HEK293 (cell line): Measurements from ENCODE around the gene FMO1.

Experiments used
- CTCF ChIA-PET: fragments of 350-600 bp; formaldehyde crosslinking; extraction: SDS; loops from one replicate; lab custom pipeline; 2021; ENCODE audit warnings: antibody characterized with exemption; lab: Yijun Ruan, JAX
- POLR2A ChIA-PET: fragments of 300-600 bp; formaldehyde crosslinking; extraction: SDS; loops from one replicate; lab custom pipeline; 2020; ENCODE audit warnings: antibody characterized with exemption, inconsistent platforms; lab: Yijun Ruan, JAX
- H3K27ac ChIP-seq: fragments of 200-500 bp; sonication (Bioruptor generic); 2 replicates; pipeline ENCODE4 v1.5.1; 2014; ENCODE audit warnings: low read depth, low read length, control low read depth, inconsistent platforms; ENCODE audit errors: extremely low read depth
- H3K36me3 ChIP-seq, 2 experiments: fragments of 200-500 bp in 1 of 2; sonication (Bioruptor generic) in 1 of 2; 1 replicate in 1 of 2; 2 replicates in 1 of 2; pipeline ENCODE4 v1.5.1; 2014 to 2017; ENCODE audit warnings: inconsistent platforms in 2 of 2, low read length in 2 of 2; ENCODE audit not compliant: control insufficient read depth in 2 of 2, insufficient read depth in 1 of 2
- H3K4me1 ChIP-seq: fragments of 200-500 bp; sonication (Bioruptor generic); 2 replicates; pipeline ENCODE4 v1.5.1; 2014; ENCODE audit warnings: mild to moderate bottlenecking, low read length, inconsistent platforms; ENCODE audit not compliant: control insufficient read depth, insufficient read depth
- H3K4me3 ChIP-seq: 2 replicates; pipeline ENCODE4 v1.5.1; 2011; ENCODE audit warnings: low read depth, mild to moderate bottlenecking, control low read depth, low read length, moderate library complexity
- H3K9me3 ChIP-seq: fragments of 200-500 bp; sonication (Bioruptor generic); 2 replicates; pipeline ENCODE4 v1.5.1; 2014; ENCODE audit warnings: low read depth, low read length, inconsistent platforms; ENCODE audit not compliant: control insufficient read depth, insufficient read depth
- BCL11A ChIP-seq: fragments of 450-650 bp; formaldehyde crosslinking; IDR thresholded peaks from 2 replicates; pipeline ENCODE4 v1.5.1; 2016; ENCODE audit warnings: low read depth, missing biosample characterization, missing genetic modification characterization
- MEIS1 ChIP-seq: sonication (generic); formaldehyde crosslinking; IDR thresholded peaks from 2 replicates; pipeline ENCODE4 v1.8.1; 2022; ENCODE audit warnings: missing genetic modification reagents, mild to moderate bottlenecking, borderline replicate concordance
- MYNN ChIP-seq: fragments of 450-650 bp; formaldehyde crosslinking; IDR thresholded peaks from 2 replicates; pipeline ENCODE4 v1.5.1; 2016; ENCODE audit warnings: missing biosample characterization, missing genetic modification characterization, borderline replicate concordance
- SALL2 ChIP-seq: fragments of 450-650 bp; formaldehyde crosslinking; IDR thresholded peaks from 2 replicates; pipeline ENCODE4 v1.5.0; 2017; ENCODE audit warnings: missing biosample characterization, mild to moderate bottlenecking, missing genetic modification characterization, borderline replicate concordance
- ZFP41 ChIP-seq: fragments of 450-650 bp; formaldehyde crosslinking; IDR thresholded peaks from 2 replicates; pipeline ENCODE4 v1.5.1; 2016; ENCODE audit warnings: missing biosample characterization, missing genetic modification characterization, borderline replicate concordance
- ZNF112 ChIP-seq: fragments of 450-650 bp; formaldehyde crosslinking; IDR thresholded peaks from 2 replicates; pipeline ENCODE4 v1.5.0; 2017; ENCODE audit warnings: missing biosample characterization, missing genetic modification characterization
- ZNF133 ChIP-seq: fragments of 450-650 bp; formaldehyde crosslinking; IDR thresholded peaks from 2 replicates; pipeline ENCODE4 v1.5.1; 2016; ENCODE audit warnings: missing biosample characterization, missing genetic modification characterization
- ZNF23 ChIP-seq: fragments of 450-650 bp; formaldehyde crosslinking; IDR thresholded peaks from 2 replicates; pipeline ENCODE4 v1.5.1; 2016; ENCODE audit warnings: missing biosample characterization, missing genetic modification characterization, borderline replicate concordance
- ZNF354C ChIP-seq: fragments of 450-650 bp; formaldehyde crosslinking; IDR thresholded peaks from 2 replicates; pipeline ENCODE4 v1.5.1; 2016; ENCODE audit warnings: missing biosample characterization, missing genetic modification characterization, low read depth, borderline replicate concordance
- ZNF416 ChIP-seq: fragments of 450-650 bp; formaldehyde crosslinking; IDR thresholded peaks from 2 replicates; pipeline ENCODE4 v1.5.1; 2016; ENCODE audit warnings: missing biosample characterization, missing genetic modification characterization
- ZNF501 ChIP-seq: fragments of 450-650 bp; formaldehyde crosslinking; IDR thresholded peaks from 2 replicates; pipeline ENCODE4 v1.5.1; 2016; ENCODE audit warnings: missing biosample characterization, missing genetic modification characterization
- ZNF596 ChIP-seq: fragments of 450-650 bp; IDR thresholded peaks from 2 replicates; pipeline ENCODE4 v1.5.0; 2018; ENCODE audit warnings: missing biosample characterization, mild to moderate bottlenecking, missing genetic modification characterization, moderate library complexity
- ZNF830 ChIP-seq: fragments of 450-650 bp; IDR thresholded peaks from 2 replicates; pipeline ENCODE4 v1.5.0; 2018; ENCODE audit warnings: missing biosample characterization, missing genetic modification characterization, low read depth, mild to moderate bottlenecking, moderate library complexity
- TF ChIP-seq, protein P1 (sequence below): fragments of 450-650 bp; formaldehyde crosslinking; IDR thresholded peaks from 2 replicates; pipeline ENCODE4 v1.5.1; 2017; ENCODE audit warnings: missing biosample characterization, missing genetic modification characterization
- TF ChIP-seq, protein P2 (sequence below): fragments of 450-650 bp; formaldehyde crosslinking; IDR thresholded peaks from 2 replicates; pipeline ENCODE4 v1.5.1; 2016; ENCODE audit warnings: missing biosample characterization, missing genetic modification characterization

Gene FMO1

DNA sequence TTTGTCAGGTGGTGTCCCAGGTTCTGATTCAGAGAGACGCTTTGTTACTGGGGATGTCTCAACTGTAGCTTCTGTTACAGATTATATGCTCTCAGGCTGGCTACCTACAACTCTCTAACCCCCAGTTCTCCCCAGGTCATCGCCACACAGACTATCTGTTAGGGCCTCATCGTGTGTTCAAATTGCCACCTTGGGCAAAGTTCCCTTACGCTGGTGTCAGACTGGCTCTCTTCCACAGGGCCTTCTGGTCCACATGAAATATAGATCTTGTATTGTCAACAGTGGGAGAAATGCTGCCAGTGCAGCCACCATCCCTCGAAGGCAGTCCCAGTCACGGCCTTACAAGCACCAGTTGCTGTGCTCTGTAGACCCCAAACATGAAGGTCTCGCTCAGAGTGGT lies 81.0 kb downstream of the FMO1 start (continued):
- TF ChIP-seq, protein P1, sequence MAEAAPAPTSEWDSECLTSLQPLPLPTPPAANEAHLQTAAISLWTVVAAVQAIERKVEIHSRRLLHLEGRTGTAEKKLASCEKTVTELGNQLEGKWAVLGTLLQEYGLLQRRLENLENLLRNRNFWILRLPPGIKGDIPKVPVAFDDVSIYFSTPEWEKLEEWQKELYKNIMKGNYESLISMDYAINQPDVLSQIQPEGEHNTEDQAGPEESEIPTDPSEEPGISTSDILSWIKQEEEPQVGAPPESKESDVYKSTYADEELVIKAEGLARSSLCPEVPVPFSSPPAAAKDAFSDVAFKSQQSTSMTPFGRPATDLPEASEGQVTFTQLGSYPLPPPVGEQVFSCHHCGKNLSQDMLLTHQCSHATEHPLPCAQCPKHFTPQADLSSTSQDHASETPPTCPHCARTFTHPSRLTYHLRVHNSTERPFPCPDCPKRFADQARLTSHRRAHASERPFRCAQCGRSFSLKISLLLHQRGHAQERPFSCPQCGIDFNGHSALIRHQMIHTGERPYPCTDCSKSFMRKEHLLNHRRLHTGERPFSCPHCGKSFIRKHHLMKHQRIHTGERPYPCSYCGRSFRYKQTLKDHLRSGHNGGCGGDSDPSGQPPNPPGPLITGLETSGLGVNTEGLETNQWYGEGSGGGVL (tag by site-specific recombination): no peak
- no peak for TF ChIP-seq MYNN (tag by site-specific recombination)
- no peak for TF ChIP-seq ZNF596 (tag by site-specific recombination)
- TF ChIP-seq MEIS1: no peak
- TF ChIP-seq, protein P2, sequence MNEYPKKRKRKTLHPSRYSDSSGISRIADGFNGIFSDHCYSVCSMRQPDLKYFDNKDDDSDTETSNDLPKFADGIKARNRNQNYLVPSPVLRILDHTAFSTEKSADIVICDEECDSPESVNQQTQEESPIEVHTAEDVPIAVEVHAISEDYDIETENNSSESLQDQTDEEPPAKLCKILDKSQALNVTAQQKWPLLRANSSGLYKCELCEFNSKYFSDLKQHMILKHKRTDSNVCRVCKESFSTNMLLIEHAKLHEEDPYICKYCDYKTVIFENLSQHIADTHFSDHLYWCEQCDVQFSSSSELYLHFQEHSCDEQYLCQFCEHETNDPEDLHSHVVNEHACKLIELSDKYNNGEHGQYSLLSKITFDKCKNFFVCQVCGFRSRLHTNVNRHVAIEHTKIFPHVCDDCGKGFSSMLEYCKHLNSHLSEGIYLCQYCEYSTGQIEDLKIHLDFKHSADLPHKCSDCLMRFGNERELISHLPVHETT: no peak
- no peak for TF ChIP-seq ZFP41
- no peak for TF ChIP-seq SALL2 (tag by site-specific recombination)
- TF ChIP-seq ZNF23 (tag by site-specific recombination): no peak
- TF ChIP-seq ZNF416: no peak
- no peak for TF ChIP-seq ZNF830 (tag by site-specific recombination)
- no peak for TF ChIP-seq ZNF354C
- TF ChIP-seq BCL11A (tag by site-specific recombination): no peak
- no peak for TF ChIP-seq ZNF112

DNA sequence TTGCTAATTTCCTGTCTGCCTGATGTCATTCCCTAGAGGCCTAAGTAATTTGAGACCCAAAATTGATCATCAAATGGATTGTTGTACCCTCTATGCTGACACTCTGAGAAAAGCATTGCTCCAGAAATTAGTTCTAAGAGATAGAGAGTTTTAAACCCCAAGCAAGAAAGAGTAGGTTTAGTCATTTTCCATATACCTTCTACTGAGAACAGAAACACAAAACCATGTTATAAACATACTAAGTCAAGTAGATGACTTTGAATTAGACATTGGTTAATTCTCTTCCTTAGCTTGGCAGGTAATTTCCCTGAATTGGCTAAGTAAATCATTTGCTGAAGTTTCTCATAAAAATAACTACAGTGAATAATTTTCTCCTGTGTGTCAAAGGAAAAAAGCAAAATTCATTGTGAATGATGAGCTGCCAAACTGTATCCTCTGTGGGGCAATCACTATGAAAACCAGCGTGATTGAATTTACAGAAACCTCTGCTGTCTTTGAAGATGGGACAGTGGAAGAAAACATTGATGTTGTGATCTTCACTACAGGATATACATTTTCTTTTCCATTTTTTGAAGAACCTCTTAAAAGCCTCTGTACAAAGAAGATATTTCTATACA lies 85.8 kb downstream of the FMO1 start:
- H3K9me3 ChIP-seq: no peaks in the 10 kb centered on the region
- ChIA-PET CTCF (no interaction called here), POLR2A (no interaction called here)
- TF ChIP-seq ZNF133 (tag by site-specific recombination) (no peak), ZNF501 (no peak)
- H3K4me1 ChIP-seq: no peaks in the 10 kb centered on the region
- no peaks in the 10 kb centered on the region for H3K36me3 ChIP-seq
- H3K27ac ChIP-seq: no peak overlapping the region
- no peak overlapping the region for H3K4me3 ChIP-seq
